ENCODE data around the gene ZNF280C. TPM values are rescaled to one million over a fixed set of nuclear protein-coding genes. Genes with fewer than 3 reads are reported as not detected.

ZNF280C gene
- total and polyA plus RNA-seq, 4 donors = 0.50 to 2.3 (median 1.00) TPM

- H3K27ac ChIP-seq (ENCODE audit: low read depth in 1 of 2, low read length in 2 of 2) = no peak overlapping the region
- H3K27me3 ChIP-seq (ENCODE audit: control insufficient read depth in 4 of 4, insufficient read depth in 4 of 4, low read length in 3 of 4) = no peaks in the 10 kb centered on the region
- TF ChIP-seq HNF4G (IDR thresholded peaks at IDR 0.05) (no peak), JUND (IDR thresholded peaks at IDR 0.05) (no peak), NR2F2 (IDR thresholded peaks at IDR 0.05) (no peak), CTCF (IDR thresholded peaks at IDR 0.05; ENCODE audit: low read depth, low read length, missing input control) (no peak), TAF1 (conservative IDR thresholded peaks at IDR 0.05) (no peak), FOXA2 (IDR thresholded peaks at IDR 0.05) (no peak), REST (IDR thresholded peaks at IDR 0.05) (no peak), ZBTB33 (IDR thresholded peaks at IDR 0.05) (no peak), FOXA1 (IDR thresholded peaks at IDR 0.05) (no peak), YY1 (IDR thresholded peaks at IDR 0.05) (no peak), RXRA (IDR thresholded peaks at IDR 0.05) (no peak), ATF3 (IDR thresholded peaks at IDR 0.05) (no peak)
- no peaks in the 10 kb centered on the region for H3K4me1 ChIP-seq (ENCODE audit: control insufficient read depth in 4 of 4, insufficient read depth in 4 of 4, low read length in 3 of 4)
- H3K9me3 ChIP-seq (ENCODE audit: control insufficient read depth in 4 of 4, low read length in 3 of 4) = no peaks in the 10 kb centered on the region
- no peak for DNase-seq (ENCODE audit: low spot score)
- no peak overlapping the region for H3K4me3 ChIP-seq (ENCODE audit: low read depth in 1 of 3, low read length in 3 of 3)
- H3K36me3 ChIP-seq (ENCODE audit: control insufficient read depth in 4 of 4, insufficient read depth in 3 of 4, low read depth in 1 of 4, low read length in 3 of 4) = no peaks in the 10 kb centered on the region
- H3K9ac ChIP-seq (ENCODE audit: low read depth in 1 of 2, low read length in 2 of 2) = no peak overlapping the region
Observed at GRCh38 chrX:130253916-130254315, 14.8 kb downstream of the ZNF280C start.

- Histone ChIP-seq H3K9me3 (ENCODE audit: control insufficient read depth in 4 of 4, low read length in 3 of 4) (no peaks in the 10 kb centered on the region), H3K27me3 (ENCODE audit: control insufficient read depth in 4 of 4, insufficient read depth in 4 of 4, low read length in 3 of 4) (no peaks in the 10 kb centered on the region), H3K27ac (ENCODE audit: low read depth in 1 of 2, low read length in 2 of 2) (no peak overlapping the region), H3K4me1 (ENCODE audit: control insufficient read depth in 4 of 4, insufficient read depth in 4 of 4, low read length in 3 of 4) (no peaks in the 10 kb centered on the region), H3K4me3 (ENCODE audit: low read depth in 1 of 3, low read length in 3 of 3) (no peak overlapping the region), H3K36me3 (ENCODE audit: control insufficient read depth in 4 of 4, insufficient read depth in 3 of 4, low read depth in 1 of 4, low read length in 3 of 4) (no peaks in the 10 kb centered on the region), H3K9ac (ENCODE audit: low read depth in 1 of 2, low read length in 2 of 2) (no peak overlapping the region)
- 98% methylated on average over 14 of the region's 14 CpGs for WGBS
- DNase-seq (ENCODE audit: low spot score) = no peak
- TF ChIP-seq RAD21 (IDR thresholded peaks at IDR 0.05) = no peak
- no peak for TF ChIP-seq ZBTB33 (IDR thresholded peaks at IDR 0.05)
- no peak for TF ChIP-seq TAF1 (conservative IDR thresholded peaks at IDR 0.05)
- TF ChIP-seq RXRA (IDR thresholded peaks at IDR 0.05) = no peak
- no peak for TF ChIP-seq HNF4A (conservative IDR thresholded peaks at IDR 0.05)
- no peak for TF ChIP-seq ATF3 (IDR thresholded peaks at IDR 0.05)
- TF ChIP-seq HNF4G (IDR thresholded peaks at IDR 0.05) = no peak
- TF ChIP-seq FOXA2 (IDR thresholded peaks at IDR 0.05) = no peak
- TF ChIP-seq YY1 (IDR thresholded peaks at IDR 0.05) = no peak
- no peak for TF ChIP-seq NR2F2 (IDR thresholded peaks at IDR 0.05)
- no peak for TF ChIP-seq FOXA1 (IDR thresholded peaks at IDR 0.05)
- no peak for TF ChIP-seq MAX (IDR thresholded peaks at IDR 0.05)
- TF ChIP-seq EGR1 (IDR thresholded peaks at IDR 0.05; ENCODE audit: low read depth in 2 of 2) = no peak
- TF ChIP-seq SP1 (IDR thresholded peaks at IDR 0.05) = no peak
- TF ChIP-seq REST (IDR thresholded peaks at IDR 0.05) = no peak
Observed at GRCh38 chrX:130251671-130252070, 17.0 kb downstream of the ZNF280C start.

Measured in liver (tissue), 9 donors.